ENCODE measurements around the gene BAD. TPM values are rescaled to one million over a fixed set of nuclear protein-coding genes. Genes with fewer than 3 reads are reported as not detected.
A peak's percentile ranks its signal among the peaks of the same experiment; 100 is the strongest.

Gene BAD
- total RNA-seq, 2 experiments from 2014 or later, result 36.5 to 39.2 TPM

DNA sequence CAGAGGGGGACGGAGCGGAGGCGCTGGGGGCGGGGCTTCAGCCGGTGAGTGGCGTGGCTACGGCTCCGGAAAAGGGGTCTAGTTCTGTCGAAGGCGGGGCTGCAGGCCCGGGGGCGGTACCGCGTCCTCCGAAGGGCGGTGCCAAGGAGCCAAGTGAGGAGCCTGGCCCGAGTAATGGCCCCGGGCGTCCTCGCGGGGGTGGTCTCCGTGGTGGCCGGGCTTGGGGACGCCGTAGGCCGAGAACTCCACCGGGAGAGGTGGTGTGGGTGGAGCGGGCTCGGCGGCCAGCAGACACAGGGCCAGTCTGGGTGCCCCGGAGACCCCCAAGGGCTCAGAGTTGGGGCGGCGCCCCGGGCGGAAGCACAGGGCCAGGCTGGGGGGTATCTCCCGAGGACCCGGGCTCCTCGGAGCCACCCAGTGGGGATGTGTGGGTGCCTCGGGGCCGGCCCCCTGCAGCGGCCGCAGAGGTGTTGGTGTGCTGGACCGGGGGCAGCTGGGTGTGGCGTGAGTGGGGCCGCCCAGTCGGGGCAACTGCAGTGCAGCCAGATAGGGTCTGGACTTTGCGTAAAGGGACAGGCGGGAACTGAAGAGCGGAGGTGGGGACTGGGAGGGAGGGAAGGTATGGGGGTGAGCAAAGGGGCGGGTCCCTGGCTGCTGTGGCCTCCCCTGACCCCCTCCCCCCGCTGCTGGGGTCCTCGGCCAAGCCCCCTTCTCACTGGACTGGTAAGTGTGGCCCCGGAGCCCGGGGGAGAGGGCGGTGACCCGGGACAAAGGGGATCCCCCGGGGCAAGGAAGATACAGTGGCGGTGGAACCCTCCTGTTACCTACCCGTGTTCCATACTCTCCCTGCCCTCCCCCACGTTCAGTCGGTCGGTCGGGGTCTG is 42.7 kb downstream of the BAD start:
- Mint-ChIP-seq H3K27me3 (no peaks in the 10 kb centered on the region), H3K36me3 (ENCODE audit: low read depth) (peaks cover 23% of the 10 kb centered on the region), H3K27ac (peak overlapping the region; percentile 92), H3K4me1 (peaks cover 50% of the 10 kb centered on the region), H3K4me3 (peak overlapping the region; percentile 90), H3K9me3 (no peaks in the 10 kb centered on the region)
- POLR2A ChIA-PET, result interaction anchor here (0.6 to 11.2 kb wide), 13 partner anchors 8 to 76 kb away, joined by 4 to 131 read pairs (median 8); partner anchors contain the start of genes BAD, DNAJC4, FERMT3 and NUDT22
- no peak for DNase-seq
- CTCF ChIA-PET, result interaction anchor here (0.7 to 3.6 kb wide), 14 partner anchors 8 to 537 kb away, joined by 3 to 23 read pairs (median 6); partner anchors contain the start of genes CATSPERZ, GPR137, NUDT22 and PRDX5

- Mint-ChIP-seq H3K27me3 (no peaks in the 10 kb centered on the region), H3K36me3 (ENCODE audit: low read depth) (peaks cover 23% of the 10 kb centered on the region), H3K9me3 (no peaks in the 10 kb centered on the region), H3K27ac (peak overlapping the region; percentile 92), H3K4me3 (peak overlapping the region; percentile 90), H3K4me1 (peaks cover 50% of the 10 kb centered on the region)
- DNase-seq, result peak; percentile 100
- ChIA-PET CTCF (interaction anchor here (0.7 to 3.6 kb wide), 14 partner anchors 9 to 537 kb away, joined by 3 to 23 read pairs (median 6); partner anchors contain the start of genes CATSPERZ, GPR137, NUDT22 and PRDX5), POLR2A (interaction anchor here (0.8 to 5.9 kb wide), 11 partner anchors 9 to 76 kb away, joined by 4 to 49 read pairs (median 8); partner anchors contain the start of genes BAD, DNAJC4, FERMT3 and NUDT22)
Observed at GRCh38 chr11:64241241-64241490, 43.3 kb downstream of the BAD start.

DNA sequence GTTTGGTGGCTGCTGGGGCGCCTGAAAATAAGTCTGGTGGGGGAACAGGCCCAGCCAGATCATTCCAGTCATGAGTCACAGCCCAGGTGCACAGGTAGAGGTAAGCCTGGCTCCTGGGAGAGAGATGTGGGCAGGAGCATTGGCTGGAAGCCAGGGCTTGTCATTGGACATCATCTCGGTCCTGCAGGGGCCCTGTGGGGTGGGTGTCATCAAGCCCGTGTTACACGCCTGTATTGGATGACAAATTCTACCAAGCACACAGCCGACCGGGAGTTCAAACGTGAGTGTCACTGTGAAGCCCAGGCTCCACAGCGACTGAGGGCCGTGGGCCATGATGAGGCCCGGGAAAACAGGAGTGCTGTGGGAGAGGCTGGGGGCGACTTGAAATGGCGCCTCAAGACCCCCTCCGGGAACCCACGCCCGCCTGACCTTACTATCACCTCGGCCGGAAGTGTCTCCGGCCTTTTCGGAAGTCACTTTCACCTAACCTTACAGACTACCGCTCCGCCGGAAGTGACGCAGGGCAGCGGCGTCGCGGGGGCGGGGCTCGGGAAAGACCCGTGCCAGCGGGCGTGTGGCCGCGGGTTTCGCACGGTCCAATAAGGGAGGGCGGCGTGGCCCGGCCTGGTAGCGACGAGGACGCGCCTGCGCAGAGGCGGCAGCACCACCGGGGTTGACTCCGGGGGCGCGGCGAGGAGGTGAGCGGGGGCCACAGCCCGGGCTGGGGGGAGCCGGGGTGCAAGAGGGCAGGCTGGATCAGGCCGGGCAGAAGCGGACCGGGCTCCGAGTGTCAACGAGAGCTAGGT is 43.8 kb downstream of the BAD start, which contains the start of gene FKBP2:
Gene FKBP2, plus strand, starts transcription at position 661 of the 806 bp plus-strand sequence. CDS start 1,293 bp downstream, outside the sequence.
- H3K36me3 Mint-ChIP-seq (ENCODE audit: low read depth), result peaks cover 23% of the 10 kb centered on the region
- H3K27me3 Mint-ChIP-seq, result no peaks in the 10 kb centered on the region
- peak within 1 kb of the TSS; percentile 90 for H3K4me3 Mint-ChIP-seq
- ChIA-PET POLR2A (interaction anchor here (0.8 to 5.9 kb wide), 13 partner anchors 9 to 77 kb away, joined by 4 to 49 read pairs (median 8); partner anchors contain the start of genes BAD, DNAJC4, FERMT3 and NUDT22), CTCF (interaction anchor here (0.7 to 3.6 kb wide), 15 partner anchors 10 to 538 kb away, joined by 3 to 23 read pairs (median 5); partner anchors contain the start of genes CATSPERZ, GPR137, NUDT22 and PRDX5)
- H3K9me3 Mint-ChIP-seq, result no peaks in the 10 kb centered on the region
- peaks cover 52% of the 10 kb centered on the region for H3K4me1 Mint-ChIP-seq
- H3K27ac Mint-ChIP-seq, result peak within 1 kb of the TSS; percentile 92
- DNase-seq, result peak; percentile 98

DNA sequence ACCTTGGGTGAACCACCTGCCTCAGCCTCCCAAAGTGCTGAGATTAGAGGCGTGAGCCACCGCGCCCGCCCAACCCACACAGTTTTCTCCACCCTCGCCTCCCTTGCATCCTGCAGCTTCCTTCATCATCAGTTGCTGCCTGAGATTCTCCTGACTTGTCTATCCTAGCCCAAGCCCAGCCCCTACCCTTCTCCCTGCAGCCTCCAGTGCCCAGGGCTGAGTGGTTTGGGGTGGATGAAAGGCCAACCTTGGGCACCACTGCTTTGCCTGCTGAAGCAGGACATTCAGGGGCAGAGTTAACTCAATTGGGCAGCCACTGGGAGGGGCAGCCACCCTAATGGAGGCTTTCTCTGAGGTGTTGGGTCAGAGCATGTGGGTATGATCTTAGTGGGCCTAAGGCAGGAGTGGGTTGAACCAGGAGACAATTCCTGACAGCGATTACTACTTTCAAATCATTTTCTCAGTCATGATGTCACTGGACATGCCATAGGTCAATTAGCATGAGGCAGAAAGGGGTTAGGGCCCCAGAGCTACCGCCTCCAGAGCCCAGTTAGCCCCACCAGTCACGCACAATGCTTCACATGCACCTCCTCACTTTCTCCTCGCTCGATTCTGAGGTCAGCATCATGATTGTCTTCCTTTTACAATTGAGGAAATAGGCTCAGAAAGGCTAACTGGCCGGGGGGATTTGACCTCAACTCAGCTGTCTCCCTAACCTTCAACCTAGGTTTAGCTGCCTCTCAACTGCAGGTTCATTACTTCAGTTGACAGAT is 44.6 kb downstream of the BAD start:
- Mint-ChIP-seq H3K27me3 (no peaks in the 10 kb centered on the region), H3K27ac (peak overlapping the region; percentile 92), H3K36me3 (ENCODE audit: low read depth) (peaks cover 23% of the 10 kb centered on the region), H3K4me1 (peaks cover 53% of the 10 kb centered on the region), H3K9me3 (no peaks in the 10 kb centered on the region), H3K4me3 (peak overlapping the region; percentile 90)
- POLR2A ChIA-PET, result interaction anchor here (1.0 to 4.8 kb wide), 4 partner anchors 15 to 33 kb away, joined by 4 to 45 read pairs (median 12); partner anchors contain the start of genes FERMT3, NUDT22 and TRPT1
- DNase-seq, result no peak
- CTCF ChIA-PET, result interaction anchor here (2.0 to 3.6 kb wide), 2 partner anchors 10 to 61 kb away, joined by 5 to 23 read pairs; no protein-coding TSS in a partner anchor

- no peaks in the 10 kb centered on the region for H3K9me3 Mint-ChIP-seq
- peaks cover 19% of the 10 kb centered on the region for H3K36me3 Mint-ChIP-seq (ENCODE audit: low read depth)
- H3K27ac Mint-ChIP-seq, result no peak overlapping the region
- peaks cover 47% of the 10 kb centered on the region for H3K4me1 Mint-ChIP-seq
- no peaks in the 10 kb centered on the region for H3K27me3 Mint-ChIP-seq
- ChIA-PET CTCF (interaction anchor here (2.0 kb wide), 1 partner anchor 62 kb away, joined by 5 read pairs; no protein-coding TSS in a partner anchor), POLR2A (interaction anchor here (1.8 to 4.8 kb wide), 3 partner anchors 14 to 33 kb away, joined by 4 to 45 read pairs (median 19); partner anchors contain the start of genes FERMT3, NUDT22 and TRPT1)
- DNase-seq, result no peak
- H3K4me3 Mint-ChIP-seq, result no peak overlapping the region
Observed at GRCh38 chr11:64238999-64239398, 45.5 kb downstream of the BAD start.

DNA sequence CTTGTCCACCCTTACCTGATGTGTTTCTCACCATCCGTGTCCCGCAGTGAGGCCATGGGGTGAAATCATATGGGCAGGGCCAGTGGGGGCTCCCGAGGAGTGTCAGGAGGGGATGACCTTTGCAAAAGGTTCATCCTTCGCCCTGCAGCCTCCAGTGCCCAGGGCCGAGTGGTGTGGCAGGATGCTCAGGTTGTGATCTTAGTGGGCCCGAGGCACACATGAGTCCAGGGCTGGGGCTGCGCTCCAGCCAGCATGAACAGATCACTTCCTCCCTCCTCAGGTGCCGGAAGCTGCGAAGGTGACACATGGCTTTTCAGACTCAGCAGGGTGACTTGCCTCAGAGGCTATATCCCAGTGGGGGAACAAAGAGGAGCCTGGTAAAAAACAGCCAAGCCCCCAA is 46.4 kb downstream of the BAD start:
- ChIA-PET CTCF (no interaction called here), POLR2A (interaction anchor here (1.5 to 4.8 kb wide), 4 partner anchors 12 to 34 kb away, joined by 4 to 45 read pairs (median 14); partner anchors contain the start of genes FERMT3, NUDT22 and TRPT1)
- no peaks in the 10 kb centered on the region for H3K27me3 Mint-ChIP-seq
- H3K36me3 Mint-ChIP-seq (ENCODE audit: low read depth), result peaks cover 10% of the 10 kb centered on the region
- H3K27ac Mint-ChIP-seq, result peak overlapping the region; percentile 48
- H3K4me3 Mint-ChIP-seq, result no peak overlapping the region
- no peaks in the 10 kb centered on the region for H3K9me3 Mint-ChIP-seq
- peaks cover 41% of the 10 kb centered on the region for H3K4me1 Mint-ChIP-seq
- DNase-seq, result no peak

GRCh38 chr11:64237484-64237951 is 46.9 kb downstream of the BAD start:
- ChIA-PET CTCF (interaction anchor here (1.6 to 2.2 kb wide), 2 partner anchors 31 to 66 kb away, joined by 5 to 10 read pairs; partner anchors contain the start of gene FERMT3), POLR2A (interaction anchor here (1.5 to 3.6 kb wide), 2 partner anchors 11 to 30 kb away, joined by 9 to 19 read pairs; partner anchors contain the start of genes FERMT3, NUDT22 and TRPT1)
- Mint-ChIP-seq H3K27ac (no peak overlapping the region), H3K27me3 (no peaks in the 10 kb centered on the region), H3K36me3 (ENCODE audit: low read depth) (peaks cover 12% of the 10 kb centered on the region), H3K4me1 (peaks cover 40% of the 10 kb centered on the region), H3K9me3 (no peaks in the 10 kb centered on the region), H3K4me3 (no peak overlapping the region)
- DNase-seq, result no peak

DNA sequence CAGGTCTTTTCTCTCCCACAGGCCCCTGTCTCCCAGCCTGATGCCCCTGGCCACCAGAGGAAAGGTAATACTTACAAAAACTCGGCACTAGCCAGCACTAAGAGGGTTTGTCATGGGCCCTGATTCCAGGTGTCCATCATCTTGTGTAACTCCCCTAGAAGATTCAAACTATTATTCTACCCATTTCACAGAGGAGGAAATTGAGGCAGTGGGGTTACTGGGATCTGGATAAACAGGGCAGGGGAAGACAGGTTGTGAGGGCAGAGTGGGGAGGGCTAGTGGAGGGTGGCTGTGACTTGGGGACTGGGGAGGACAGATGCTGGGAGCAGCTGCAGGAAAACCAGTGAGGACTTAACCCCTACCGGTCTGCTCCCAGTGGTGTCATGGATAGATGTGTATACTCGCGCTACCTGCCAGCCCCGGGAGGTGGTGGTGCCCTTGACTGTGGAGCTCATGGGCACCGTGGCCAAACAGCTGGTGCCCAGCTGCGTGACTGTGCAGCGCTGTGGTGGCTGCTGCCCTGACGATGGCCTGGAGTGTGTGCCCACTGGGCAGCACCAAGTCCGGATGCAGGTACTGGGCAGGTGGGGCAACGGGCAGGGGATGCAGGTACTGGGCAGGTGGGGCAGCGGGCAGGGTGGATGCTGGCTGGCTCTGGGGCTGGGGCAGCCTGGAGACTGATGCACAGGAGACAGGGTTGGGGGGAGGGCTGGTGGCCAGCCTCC is 48.9 kb downstream of the BAD start:
- Mint-ChIP-seq H3K4me1 (peaks cover 46% of the 10 kb centered on the region), H3K27ac (no peak overlapping the region), H3K36me3 (ENCODE audit: low read depth) (peaks cover 12% of the 10 kb centered on the region), H3K9me3 (no peaks in the 10 kb centered on the region), H3K4me3 (peak overlapping the region; percentile 83), H3K27me3 (no peaks in the 10 kb centered on the region)
- CTCF ChIA-PET, result interaction anchor here (1.6 to 2.2 kb wide), 3 partner anchors 15 to 68 kb away, joined by 5 to 10 read pairs (median 5); partner anchors contain the start of gene FERMT3
- no peak for DNase-seq
- POLR2A ChIA-PET, result interaction anchor here (0.6 to 2.1 kb wide), 7 partner anchors 10 to 900 kb away, joined by 3 to 10 read pairs (median 3); partner anchors contain the start of genes FERMT3, NUDT22, STIP1 and TRPT1

DNA sequence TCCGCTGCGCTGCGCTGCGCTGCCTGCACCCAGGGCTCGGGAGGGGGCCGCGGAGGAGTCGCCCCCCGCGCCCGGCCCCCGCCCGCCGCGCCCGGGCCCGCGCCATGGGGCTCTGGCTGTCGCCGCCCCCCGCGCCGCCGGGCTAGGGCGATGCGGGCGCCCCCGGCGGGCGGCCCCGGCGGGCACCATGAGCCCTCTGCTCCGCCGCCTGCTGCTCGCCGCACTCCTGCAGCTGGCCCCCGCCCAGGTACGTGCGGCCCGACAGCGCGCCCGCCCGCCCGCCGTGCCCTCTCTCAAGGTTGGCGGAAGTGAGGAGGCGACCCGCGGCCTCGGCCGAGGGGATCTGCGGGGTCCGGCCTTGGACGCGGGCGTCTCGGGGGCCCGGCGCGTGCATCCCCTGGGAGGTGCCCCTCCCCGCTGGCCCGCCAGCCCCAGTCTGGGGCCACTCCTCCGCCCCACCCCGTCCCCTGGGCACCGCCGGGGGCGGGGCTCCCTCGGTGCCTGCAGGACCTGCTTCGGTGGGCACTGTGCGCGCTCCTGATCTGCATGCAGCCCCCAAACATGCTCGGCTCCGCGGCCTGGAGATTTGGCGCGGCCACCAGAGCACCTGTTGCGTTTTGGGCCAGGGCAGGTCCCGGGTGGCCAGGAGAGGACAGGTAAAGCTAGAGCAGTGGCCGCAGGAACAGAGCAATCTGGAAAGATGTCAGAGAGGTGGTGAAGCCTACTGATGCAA is 49.7 kb downstream of the BAD start:
- Mint-ChIP-seq H3K27me3 (no peaks in the 10 kb centered on the region), H3K36me3 (ENCODE audit: low read depth) (peaks cover 12% of the 10 kb centered on the region), H3K27ac (no peak overlapping the region), H3K9me3 (no peaks in the 10 kb centered on the region), H3K4me3 (peak overlapping the region; percentile 83), H3K4me1 (peaks cover 43% of the 10 kb centered on the region)
- DNase-seq, result peak; percentile 65
- POLR2A ChIA-PET, result interaction anchor here (0.5 to 6.7 kb wide), 5 partner anchors 9 to 49 kb away, joined by 3 to 49 read pairs (median 5); partner anchors contain the start of genes FERMT3, FKBP2, NUDT22 and STIP1
- CTCF ChIA-PET, result interaction anchor here (2.0 kb wide), 1 partner anchor 15 kb away, joined by 5 read pairs; no protein-coding TSS in a partner anchor

- peaks cover 18% of the 10 kb centered on the region for H3K36me3 Mint-ChIP-seq (ENCODE audit: low read depth)
- H3K4me1 Mint-ChIP-seq, result peaks cover 46% of the 10 kb centered on the region
- peak; percentile 79 for DNase-seq
- H3K9me3 Mint-ChIP-seq, result no peaks in the 10 kb centered on the region
- CTCF ChIA-PET, result interaction anchor here (2.0 kb wide), 1 partner anchor 16 kb away, joined by 5 read pairs; no protein-coding TSS in a partner anchor
- peak within 1 kb of the TSS; percentile 26 for H3K27ac Mint-ChIP-seq
- POLR2A ChIA-PET, result interaction anchor here (0.7 to 6.7 kb wide), 6 partner anchors 9 to 48 kb away, joined by 3 to 49 read pairs (median 7); partner anchors contain the start of genes FERMT3, FKBP2 and STIP1
- H3K4me3 Mint-ChIP-seq, result peak within 1 kb of the TSS; percentile 83
- H3K27me3 Mint-ChIP-seq, result no peaks in the 10 kb centered on the region
Observed at GRCh38 chr11:64233913-64234586, 50.4 kb downstream of the BAD start, which contains the start of gene VEGFB. TSS of gene VEGFB (plus strand) at chr11:64234584. CDS start at chr11:64234834, 250 bp downstream.
